Activated naive CD8-positive, alpha-beta T cell treated with anti-CD3 and anti-CD28 coated beads, Interleukin-2, amount 50 U/mL, for 24 hours (primary cell): Measurements from ENCODE around the gene TOGARAM1.

Experiments
- ATAC-seq: fragments of 150-1000 bp; cut with Tn5 transposase; one replicate; pipeline ENCODE4 v1.10.0; 2021
- DNase-seq: peaks from one replicate; pipeline ENCODE4 v3.0.0; 2021
- H3K27ac Mint-ChIP-seq: one replicate; pipeline ENCODE4 v1.8.0; 2021; ENCODE audit warnings: mild to moderate bottlenecking, mixed read lengths
- H3K27me3 Mint-ChIP-seq: one replicate; pipeline ENCODE4 v1.8.0; 2021; ENCODE audit warnings: mixed read lengths
- H3K36me3 Mint-ChIP-seq: one replicate; pipeline ENCODE4 v1.8.0; 2021; ENCODE audit warnings: low read depth, mixed read lengths
- H3K4me1 Mint-ChIP-seq: one replicate; pipeline ENCODE4 v1.8.0; 2021; ENCODE audit warnings: mixed read lengths
- H3K4me3 Mint-ChIP-seq: one replicate; pipeline ENCODE4 v1.8.0; 2021; ENCODE audit warnings: mild to moderate bottlenecking, moderate library complexity, mixed read lengths
- H3K9me3 Mint-ChIP-seq: one replicate; pipeline ENCODE4 v1.8.0; 2021; ENCODE audit warnings: mixed read lengths

Gene TOGARAM1

GRCh38 chr14:45041641-45042040, 79.7 kb downstream of the TOGARAM1 start:
- Mint-ChIP-seq H3K4me3 (no peak overlapping the region), H3K27ac (no peak overlapping the region), H3K36me3 (peaks cover 7% of the 10 kb centered on the region), H3K27me3 (no peaks in the 10 kb centered on the region), H3K9me3 (no peaks in the 10 kb centered on the region), H3K4me1 (no peaks in the 10 kb centered on the region)
- no peak for ATAC-seq
- DNase-seq = no peak

- H3K27ac Mint-ChIP-seq = no peak overlapping the region
- no peaks in the 10 kb centered on the region for H3K27me3 Mint-ChIP-seq
- peaks cover 6% of the 10 kb centered on the region for H3K36me3 Mint-ChIP-seq
- ATAC-seq = no peak
- H3K4me3 Mint-ChIP-seq = no peak overlapping the region
- no peak for DNase-seq
- no peaks in the 10 kb centered on the region for H3K4me1 Mint-ChIP-seq
- no peaks in the 10 kb centered on the region for H3K9me3 Mint-ChIP-seq
Measured at GRCh38 chr14:45044638-45045037, 82.6 kb downstream of the TOGARAM1 start.

- no peak overlapping the region for H3K4me3 Mint-ChIP-seq
- no peaks in the 10 kb centered on the region for H3K4me1 Mint-ChIP-seq
- H3K36me3 Mint-ChIP-seq = peaks cover 7% of the 10 kb centered on the region
- no peaks in the 10 kb centered on the region for H3K27me3 Mint-ChIP-seq
- ATAC-seq = no peak
- no peak for DNase-seq
- no peaks in the 10 kb centered on the region for H3K9me3 Mint-ChIP-seq
- H3K27ac Mint-ChIP-seq = no peak overlapping the region
Measured at GRCh38 chr14:45048385-45048784, 86.4 kb downstream of the TOGARAM1 start.

- Mint-ChIP-seq H3K4me3 (no peak overlapping the region), H3K4me1 (no peaks in the 10 kb centered on the region), H3K27ac (no peak overlapping the region), H3K9me3 (peaks cover 5% of the 10 kb centered on the region), H3K36me3 (peaks cover 20% of the 10 kb centered on the region), H3K27me3 (no peaks in the 10 kb centered on the region)
- DNase-seq (no peak), ATAC-seq (no peak)
Measured at GRCh38 chr14:45051180-45051579, 89.2 kb downstream of the TOGARAM1 start.

- no peak for ATAC-seq
Measured at GRCh38 chr14:45051896-45052295, 89.9 kb downstream of the TOGARAM1 start.

GRCh38 chr14:45057349-45057748, 95.4 kb downstream of the TOGARAM1 start:
- DNase-seq (no peak), ATAC-seq (no peak)
- Mint-ChIP-seq H3K27ac (no peak overlapping the region), H3K9me3 (peaks cover 15% of the 10 kb centered on the region), H3K27me3 (no peaks in the 10 kb centered on the region), H3K36me3 (peaks cover 30% of the 10 kb centered on the region), H3K4me1 (no peaks in the 10 kb centered on the region), H3K4me3 (no peak overlapping the region)

More at GRCh38 chr14:45051896-45052295, 89.9 kb downstream of the TOGARAM1 start:
- H3K27me3 Mint-ChIP-seq = no peaks in the 10 kb centered on the region
- no peaks in the 10 kb centered on the region for H3K4me1 Mint-ChIP-seq
- no peak overlapping the region for H3K4me3 Mint-ChIP-seq
- H3K27ac Mint-ChIP-seq = no peak overlapping the region
- H3K9me3 Mint-ChIP-seq = peaks cover 6% of the 10 kb centered on the region
- peaks cover 20% of the 10 kb centered on the region for H3K36me3 Mint-ChIP-seq
- no peak for DNase-seq

GRCh38 chr14:45057881-45058364, 95.9 kb downstream of the TOGARAM1 start:
- Mint-ChIP-seq H3K4me3 (no peak overlapping the region), H3K9me3 (peaks cover 15% of the 10 kb centered on the region), H3K4me1 (no peaks in the 10 kb centered on the region), H3K27me3 (no peaks in the 10 kb centered on the region), H3K27ac (no peak overlapping the region), H3K36me3 (peaks cover 32% of the 10 kb centered on the region)
- DNase-seq = no peak
- ATAC-seq = no peak

GRCh38 chr14:45060551-45060950, 98.6 kb downstream of the TOGARAM1 start:
- no peak for DNase-seq
- H3K4me3 Mint-ChIP-seq = no peak overlapping the region
- no peak for ATAC-seq
- peaks cover 28% of the 10 kb centered on the region for H3K36me3 Mint-ChIP-seq
- no peaks in the 10 kb centered on the region for H3K4me1 Mint-ChIP-seq
- H3K9me3 Mint-ChIP-seq = peaks cover 10% of the 10 kb centered on the region
- H3K27me3 Mint-ChIP-seq = no peaks in the 10 kb centered on the region
- H3K27ac Mint-ChIP-seq = no peak overlapping the region

- peaks cover 11% of the 10 kb centered on the region for H3K36me3 Mint-ChIP-seq
- H3K27ac Mint-ChIP-seq = no peak overlapping the region
- no peaks in the 10 kb centered on the region for H3K9me3 Mint-ChIP-seq
- no peaks in the 10 kb centered on the region for H3K4me1 Mint-ChIP-seq
- no peak overlapping the region for H3K4me3 Mint-ChIP-seq
- no peak for DNase-seq
- H3K27me3 Mint-ChIP-seq = no peaks in the 10 kb centered on the region
- ATAC-seq = no peak
Measured at GRCh38 chr14:45065540-45065939, 103.5 kb downstream of the TOGARAM1 start.

GRCh38 chr14:45065956-45066355, 104.0 kb downstream of the TOGARAM1 start:
- no peaks in the 10 kb centered on the region for H3K4me1 Mint-ChIP-seq
- H3K4me3 Mint-ChIP-seq = no peak overlapping the region
- H3K9me3 Mint-ChIP-seq = no peaks in the 10 kb centered on the region
- H3K27me3 Mint-ChIP-seq = no peaks in the 10 kb centered on the region
- H3K36me3 Mint-ChIP-seq = peaks cover 11% of the 10 kb centered on the region
- no peak for ATAC-seq
- H3K27ac Mint-ChIP-seq = no peak overlapping the region
- DNase-seq = no peak

- Mint-ChIP-seq H3K4me1 (no peaks in the 10 kb centered on the region), H3K36me3 (peaks cover 11% of the 10 kb centered on the region)
- ATAC-seq = no peak
Measured at GRCh38 chr14:45066667-45067066, 104.7 kb downstream of the TOGARAM1 start.

GRCh38 chr14:45068396-45068795, 106.4 kb downstream of the TOGARAM1 start:
- Mint-ChIP-seq H3K27me3 (no peaks in the 10 kb centered on the region), H3K9me3 (no peaks in the 10 kb centered on the region), H3K36me3 (peaks cover 8% of the 10 kb centered on the region), H3K4me3 (no peak overlapping the region), H3K4me1 (no peaks in the 10 kb centered on the region), H3K27ac (no peak overlapping the region)
- DNase-seq (no peak), ATAC-seq (no peak)

More at GRCh38 chr14:45066667-45067066, 104.7 kb downstream of the TOGARAM1 start:
- DNase-seq = no peak
- Mint-ChIP-seq H3K27me3 (no peaks in the 10 kb centered on the region), H3K9me3 (no peaks in the 10 kb centered on the region), H3K4me3 (no peak overlapping the region), H3K27ac (no peak overlapping the region)

- peaks cover 7% of the 10 kb centered on the region for H3K36me3 Mint-ChIP-seq
- no peak overlapping the region for H3K27ac Mint-ChIP-seq
- no peaks in the 10 kb centered on the region for H3K27me3 Mint-ChIP-seq
- DNase-seq = no peak
- no peak overlapping the region for H3K4me3 Mint-ChIP-seq
- no peaks in the 10 kb centered on the region for H3K4me1 Mint-ChIP-seq
- no peak for ATAC-seq
- H3K9me3 Mint-ChIP-seq = no peaks in the 10 kb centered on the region
Measured at GRCh38 chr14:45070215-45070614, 108.2 kb downstream of the TOGARAM1 start.

GRCh38 chr14:45072126-45072525, 110.1 kb downstream of the TOGARAM1 start:
- Mint-ChIP-seq H3K36me3 (peaks cover 7% of the 10 kb centered on the region), H3K4me3 (no peak overlapping the region), H3K4me1 (no peaks in the 10 kb centered on the region), H3K27ac (no peak overlapping the region), H3K9me3 (no peaks in the 10 kb centered on the region), H3K27me3 (no peaks in the 10 kb centered on the region)
- DNase-seq (no peak), ATAC-seq (no peak)

GRCh38 chr14:45073231-45073879, 111.4 kb downstream of the TOGARAM1 start:
- Mint-ChIP-seq H3K9me3 (no peaks in the 10 kb centered on the region), H3K4me1 (no peaks in the 10 kb centered on the region), H3K36me3 (peaks cover 7% of the 10 kb centered on the region), H3K4me3 (no peak overlapping the region), H3K27me3 (no peaks in the 10 kb centered on the region), H3K27ac (no peak overlapping the region)
- no peak for ATAC-seq
- DNase-seq = no peak

GRCh38 chr14:45078323-45078722, 116.3 kb downstream of the TOGARAM1 start:
- ATAC-seq (no peak), DNase-seq (no peak)
- no peaks in the 10 kb centered on the region for H3K27me3 Mint-ChIP-seq
- no peaks in the 10 kb centered on the region for H3K9me3 Mint-ChIP-seq
- H3K36me3 Mint-ChIP-seq = peaks cover 2% of the 10 kb centered on the region
- no peak overlapping the region for H3K4me3 Mint-ChIP-seq
- peaks cover 3% of the 10 kb centered on the region for H3K4me1 Mint-ChIP-seq
- no peak overlapping the region for H3K27ac Mint-ChIP-seq
